ENCODE data around the gene SYCP1. TPM values are rescaled to one million over a fixed set of nuclear protein-coding genes. Genes with fewer than 3 reads are reported as not detected.

Gene SYCP1
- total and polyA plus RNA-seq, 2 of the 8 experiments (the other 6 are each of a cell fraction or from before 2014, with no cell fraction given), result 0.11 to 0.26 TPM

- no peak for FAIRE-seq
- CTCF ChIA-PET (ENCODE audit: partially characterized antibody), result interaction anchor here (0.7 to 13.0 kb wide), 18 partner anchors 10 to 370 kb away, joined by 3 to 106 read pairs (median 4); partner anchors contain the start of gene SIKE1
These were observed 187.0 kb downstream of the SYCP1 start for GRCh38 chr1:115041654-115042053.

More at GRCh38 chr1:115041654-115042053, 187.0 kb downstream of the SYCP1 start:
- no peak for DNase-seq (ENCODE audit: low read depth in 1 of 2, low spot score in 2 of 2)
- no peak overlapping the region for H2BK5ac ChIP-seq (ENCODE audit: low read depth, low read length)
- H3K79me2 ChIP-seq (ENCODE audit: control insufficient read depth in 1 of 2, insufficient read depth in 2 of 2, low read length in 2 of 2), result no peaks in the 10 kb centered on the region
- H3K4me2 ChIP-seq (ENCODE audit: insufficient read depth in 1 of 2, low read depth in 2 of 2, low read length in 2 of 2), result no peak overlapping the region
- no peak overlapping the region for H2AK5ac ChIP-seq (ENCODE audit: low read depth, low read length)
- H4K20me1 ChIP-seq (replicated peaks in 1 of 2; ENCODE audit: control insufficient read depth in 1 of 2, insufficient read depth in 2 of 2, low read length in 2 of 2), result no peaks in the 10 kb centered on the region
- no peak overlapping the region for H2AFZ ChIP-seq (ENCODE audit: low read length)
- H2BK15ac ChIP-seq (ENCODE audit: low read length), result no peak overlapping the region
- H2BK20ac ChIP-seq (ENCODE audit: low read length), result no peak overlapping the region
- H3K4me1 ChIP-seq (replicated peaks in 1 of 4; ENCODE audit: control insufficient read depth in 3 of 4, insufficient read depth in 4 of 4, low read length in 3 of 4), result no peaks in the 10 kb centered on the region
- H3K9me3 ChIP-seq (ENCODE audit: insufficient read depth in 2 of 2, low read depth in 1 of 2, low read length in 1 of 2), result no peaks in the 10 kb centered on the region
- no peak overlapping the region for H3K56ac ChIP-seq (replicated peaks; ENCODE audit: insufficient read length, low read depth, low read length)
- no peak overlapping the region for H3K9ac ChIP-seq (replicated peaks in 1 of 4; ENCODE audit: extremely low read depth in 1 of 4, low read depth in 3 of 4, low read length in 3 of 4)
- no peak overlapping the region for H2BK12ac ChIP-seq (ENCODE audit: low read depth, low read length)
- no peaks in the 10 kb centered on the region for H3K79me1 ChIP-seq (ENCODE audit: low read depth, low read length)
- no peaks in the 10 kb centered on the region for H3K27me3 ChIP-seq (replicated peaks in 1 of 4; ENCODE audit: control insufficient read depth in 3 of 4, extremely low read depth in 1 of 4, insufficient read depth in 3 of 4, low read length in 3 of 4)
- H3K14ac ChIP-seq (ENCODE audit: insufficient read length), result no peak overlapping the region
- H3K18ac ChIP-seq (ENCODE audit: extremely low read depth, low read length), result no peak overlapping the region; the same call in 1 of the 2 replicates
- no peak overlapping the region for H4K5ac ChIP-seq (ENCODE audit: insufficient read length, low read depth, low read length)
- H3K27ac ChIP-seq (ENCODE audit: low read depth, low read length), result no peak overlapping the region
- POLR2A ChIA-PET (ENCODE audit: partially characterized antibody), result no interaction called here
- TF ChIP-seq POLR2A (IDR thresholded peaks at IDR 0.05; ENCODE audit: control extremely low read depth in 1 of 2, low read depth in 2 of 2, low read length in 2 of 2) (no peak), RAD21 (IDR thresholded peaks at IDR 0.05 in 1 of 2, conservative IDR thresholded peaks at IDR 0.05 in 1 of 2; ENCODE audit: low read depth in 2 of 2, low read length in 2 of 2) (peak; percentile 80 to 86), CTCF (IDR thresholded peaks at IDR 0.05; ENCODE audit: control extremely low read depth in 1 of 3, insufficient read depth in 1 of 3, low read depth in 1 of 3, low read length in 3 of 3) (peak in 2 of 3 experiments; percentile 58 to 70; a peak in 3 of 4 replicates), POU5F1 (IDR thresholded peaks at IDR 0.05; ENCODE audit: low read depth, low read length) (no peak), TEAD4 (IDR thresholded peaks at IDR 0.05; ENCODE audit: low read depth, low read length) (no peak)
- H3K23ac ChIP-seq (ENCODE audit: insufficient read length), result no peak overlapping the region
- H3K4me3 ChIP-seq (ENCODE audit: extremely low read depth in 1 of 4, insufficient read depth in 2 of 4, low read depth in 3 of 4, low read length in 4 of 4), result no peak overlapping the region
- H2BK120ac ChIP-seq (replicated peaks; ENCODE audit: low read depth, low read length), result no peak overlapping the region
- no peaks in the 10 kb centered on the region for H3K23me2 ChIP-seq (ENCODE audit: low read depth, low read length)
- no peak overlapping the region for H4K8ac ChIP-seq (ENCODE audit: extremely low read depth, insufficient read depth, low read length)
- no peak overlapping the region for H3K4ac ChIP-seq (replicated peaks; ENCODE audit: insufficient read length, low read depth, low read length)
- H4K91ac ChIP-seq (replicated peaks; ENCODE audit: insufficient read length, low read length), result no peak overlapping the region
- H3K36me3 ChIP-seq (ENCODE audit: control insufficient read depth in 2 of 4, insufficient read depth in 4 of 4, low read length in 3 of 4), result no peaks in the 10 kb centered on the region
